ELR (cell line): Measurements from ENCODE around the gene AKT2.

ENCODE experiments used
- DNase-seq: peaks from one replicate; pipeline ENCODE4 v3.0.0-alpha.2; 2015; ENCODE audit warnings: low read depth

AKT2 gene

DNA sequence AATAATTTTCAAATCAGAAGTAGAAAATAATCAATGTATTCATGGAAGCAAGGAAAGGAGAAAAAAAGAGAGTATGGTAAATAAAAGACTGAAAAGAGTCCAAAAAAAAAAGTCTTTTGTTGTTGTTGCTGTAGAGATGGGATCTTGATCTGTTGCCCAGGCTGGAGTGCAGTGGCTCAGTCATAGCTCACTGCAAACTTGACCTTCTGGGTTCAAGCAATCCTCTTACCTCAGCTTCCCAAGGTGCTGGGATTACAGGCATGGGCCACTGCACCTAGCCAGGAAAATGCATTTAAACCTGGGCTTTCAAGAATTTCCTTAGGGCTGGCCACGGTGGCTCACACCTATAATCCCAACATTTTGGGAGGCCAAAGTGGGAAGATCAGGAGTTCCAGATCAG is 100.9 kb downstream of the AKT2 start:
- DNase-seq: no peak
